Upper lobe of left lung (tissue), 6 donors: Measurements from ENCODE around the gene TFEB. TPM values are rescaled to one million over a fixed set of nuclear protein-coding genes. Genes with fewer than 3 reads are reported as not detected.
A peak's percentile ranks its signal among the peaks of the same experiment; 100 is the strongest.

Experiments used
- ATAC-seq, 2 donors: fragments of 200-7000 bp; cut with Tn5 transposase; one replicate each; pipeline ENCODE4 v1.9.1; 2022; ENCODE audit warnings: mild to moderate bottlenecking in 2 of 2, moderate library complexity in 2 of 2; ENCODE audit not compliant: low FRiP score in 2 of 2
- DNase-seq, 2 donors: peaks; one replicate each; pipeline ENCODE4 v3.0.0-alpha.2; 2019 to 2020
- H3K27ac ChIP-seq, 4 donors: fragments of 200-600 bp; sonication (generic); one replicate each; pipeline ENCODE4 v1.5.1; 2016 to 2019
- H3K27me3 ChIP-seq, 4 donors: fragments of 200-600 bp; sonication (generic); one replicate each; pipeline ENCODE4 v1.5.1; 2017 to 2019
- H3K36me3 ChIP-seq, 4 donors: fragments of 200-600 bp; sonication (generic); one replicate each; pipeline ENCODE4 v1.5.1; 2016 to 2019
- H3K4me1 ChIP-seq, 4 donors: fragments of 200-600 bp; sonication (generic); one replicate each; pipeline ENCODE4 v1.5.1; 2018 to 2019
- H3K4me3 ChIP-seq, 4 donors: fragments of 200-600 bp; sonication (generic); one replicate each; pipeline ENCODE4 v1.5.1; 2017 to 2019; ENCODE audit warnings: mild to moderate bottlenecking in 2 of 4, moderate library complexity in 1 of 4
- H3K9me3 ChIP-seq, 4 donors: fragments of 200-600 bp; sonication (generic); one replicate each; pipeline ENCODE4 v1.5.1; 2018 to 2019
- EP300 ChIP-seq, 4 donors: sonication (generic); formaldehyde crosslinking; IDR thresholded peaks; one replicate each; pipeline ENCODE4 v1.5.1; 2017; ENCODE audit warnings: antibody characterized with exemption in 4 of 4, control low read depth in 2 of 4
- POLR2A ChIP-seq, 4 donors: fragments of 450-650 bp; IDR thresholded peaks; one replicate each; pipeline ENCODE4 v1.5.1; 2016 to 2017; ENCODE audit warnings: antibody characterized with exemption in 4 of 4, mild to moderate bottlenecking in 2 of 4
- POLR2AphosphoS5 ChIP-seq, 2 donors: sonication (generic); formaldehyde crosslinking; IDR thresholded peaks; one replicate each; pipeline ENCODE4 v1.5.1; 2017; ENCODE audit warnings: antibody characterized with exemption in 2 of 2
- WGBS, 2 donors: methylation state at CpG; one replicate each; pipeline ENCODE4 v1.1.5; 2017 to 2018; 5-methylcytosine and 5-hydroxymethylcytosine counted together
- total RNA-seq, 6 donors: library from RNA; depleted of rRNA in 4 of 6; stranded (reverse); fragments of >200 nt in 4 of 6; gene quantifications; one replicate each; pipeline versions ENCODE4 v1.1.0 to v1.2.1, GENCODE V29; 2016 to 2021
- TF ChIP-seq, protein P1 (sequence below), 6 experiments: fragments of 450-650 bp in 4 of 6; fragments of 200-600 bp in 2 of 6; sonication (generic) in 2 of 6; IDR thresholded peaks; one replicate each; pipeline ENCODE4 v1.5.1; 2016 to 2019; ENCODE audit warnings: antibody characterized with exemption in 6 of 6
- donor health status: DM: no; HTN: no; CAD: no; lungs with moderate emphysema.
- donor health status: DM: no; HTN: yes; CAD: no; lungs with severe emphysema.

TFEB gene
- total RNA-seq, 6 donors from 2014 or later, result 20.2 to 46.0 (median 27.3) TPM

DNA sequence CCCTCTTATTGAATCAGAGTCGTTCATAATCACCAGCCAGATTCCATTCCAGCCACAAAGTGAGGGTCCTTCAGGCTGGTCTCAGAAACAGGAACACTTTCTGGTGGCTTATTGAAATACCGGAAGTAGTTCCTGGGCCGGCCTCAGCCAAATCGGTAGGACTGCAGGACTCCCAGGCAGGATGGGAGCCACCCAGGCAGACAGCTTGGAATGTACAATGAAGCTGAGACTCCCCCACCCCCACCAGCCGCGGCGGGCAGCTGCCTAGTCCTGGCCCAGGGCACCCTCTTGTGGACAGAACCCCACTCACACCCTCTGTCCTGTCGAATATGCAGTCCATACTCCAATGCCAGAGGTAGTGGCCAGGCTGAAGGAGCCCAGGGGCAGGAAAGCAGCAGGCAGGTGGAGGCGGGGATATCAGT lies 53.3 kb downstream of the TFEB start:
- WGBS, 2 donors, result 3 to 5% methylated on average over 9 of the region's 9 CpGs
- Histone ChIP-seq H3K27me3 (no peaks in the 10 kb centered on the region), H3K9me3 (no peaks in the 10 kb centered on the region), H3K27ac (peak overlapping the region in 2 of 4 donors; percentile 1 to 10), H3K36me3 (peaks cover 4 to 30% (median 24%) of the 10 kb centered on the region in 4 donors), H3K4me1 (peaks cover 20 to 22% (median 22%) of the 10 kb centered on the region in 4 donors), H3K4me3 (no peak overlapping the region)
- no peak for TF ChIP-seq POLR2A (IDR thresholded peaks at IDR 0.05)
- TF ChIP-seq, protein P1, sequence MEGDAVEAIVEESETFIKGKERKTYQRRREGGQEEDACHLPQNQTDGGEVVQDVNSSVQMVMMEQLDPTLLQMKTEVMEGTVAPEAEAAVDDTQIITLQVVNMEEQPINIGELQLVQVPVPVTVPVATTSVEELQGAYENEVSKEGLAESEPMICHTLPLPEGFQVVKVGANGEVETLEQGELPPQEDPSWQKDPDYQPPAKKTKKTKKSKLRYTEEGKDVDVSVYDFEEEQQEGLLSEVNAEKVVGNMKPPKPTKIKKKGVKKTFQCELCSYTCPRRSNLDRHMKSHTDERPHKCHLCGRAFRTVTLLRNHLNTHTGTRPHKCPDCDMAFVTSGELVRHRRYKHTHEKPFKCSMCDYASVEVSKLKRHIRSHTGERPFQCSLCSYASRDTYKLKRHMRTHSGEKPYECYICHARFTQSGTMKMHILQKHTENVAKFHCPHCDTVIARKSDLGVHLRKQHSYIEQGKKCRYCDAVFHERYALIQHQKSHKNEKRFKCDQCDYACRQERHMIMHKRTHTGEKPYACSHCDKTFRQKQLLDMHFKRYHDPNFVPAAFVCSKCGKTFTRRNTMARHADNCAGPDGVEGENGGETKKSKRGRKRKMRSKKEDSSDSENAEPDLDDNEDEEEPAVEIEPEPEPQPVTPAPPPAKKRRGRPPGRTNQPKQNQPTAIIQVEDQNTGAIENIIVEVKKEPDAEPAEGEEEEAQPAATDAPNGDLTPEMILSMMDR (IDR thresholded peaks at IDR 0.05), result peak; percentile 70 to 92 (median 88)
- TF ChIP-seq POLR2AphosphoS5 (IDR thresholded peaks at IDR 0.05), result peak in 1 of 2 donors; percentile 16
- ATAC-seq (peak; percentile 94 to 95), DNase-seq (peak; percentile 92 to 94)

DNA sequence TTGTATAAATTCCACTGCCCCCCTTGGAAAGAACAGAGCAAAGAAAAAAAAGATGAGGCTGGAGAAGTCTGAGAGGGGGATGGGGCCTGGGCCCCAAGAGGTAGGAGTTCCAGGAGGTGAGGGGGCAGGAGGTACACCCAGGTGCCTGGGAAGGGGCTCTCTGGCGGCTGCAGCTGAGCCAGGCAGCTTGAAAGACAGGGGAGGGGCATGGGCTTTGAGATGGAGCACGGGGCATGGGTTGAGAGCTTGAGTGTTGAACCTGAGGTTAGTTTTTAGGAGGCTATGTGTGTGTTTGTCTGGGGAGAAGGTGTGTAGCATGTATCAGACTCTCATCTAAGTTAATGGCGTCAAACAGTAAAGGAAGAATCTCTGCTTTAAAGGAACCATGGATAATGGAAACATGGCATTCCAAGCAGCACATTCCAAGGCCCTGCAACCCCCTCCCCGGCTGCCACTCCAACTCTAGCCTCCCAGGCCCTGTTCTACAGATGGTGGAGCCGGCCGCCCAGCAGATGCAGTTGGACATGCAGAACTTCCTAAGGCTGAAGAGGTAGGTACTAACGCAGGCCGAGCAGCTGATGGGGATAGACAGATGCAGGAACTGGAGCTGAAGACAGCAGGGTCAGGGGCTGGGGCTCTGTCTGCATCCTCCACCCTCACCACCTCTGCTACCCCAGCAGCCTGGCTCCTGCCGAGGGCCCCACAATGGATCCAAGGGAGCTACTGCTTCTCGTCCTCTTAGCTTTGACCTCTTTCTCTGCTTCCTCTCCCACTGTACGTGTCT lies 55.0 kb downstream of the TFEB start:
- H3K4me1 ChIP-seq, result peaks cover 20 to 22% (median 22%) of the 10 kb centered on the region in 4 donors
- TF ChIP-seq EP300 (IDR thresholded peaks at IDR 0.05), result no peak
- TF ChIP-seq POLR2AphosphoS5 (IDR thresholded peaks at IDR 0.05), result no peak
- TF ChIP-seq, protein P1 (IDR thresholded peaks at IDR 0.05), result no peak
- no peak for TF ChIP-seq POLR2A (IDR thresholded peaks at IDR 0.05)
- 77 to 83% methylated on average over 9 to 11 of the region's 11 CpGs for WGBS, 2 donors
- no peak overlapping the region for H3K4me3 ChIP-seq
- H3K27ac ChIP-seq, result no peak overlapping the region
- H3K9me3 ChIP-seq, result no peaks in the 10 kb centered on the region
- H3K36me3 ChIP-seq, result peaks cover 4 to 15% (median 13%) of the 10 kb centered on the region in 4 donors
- DNase-seq (no peak), ATAC-seq (no peak)
- H3K27me3 ChIP-seq, result no peaks in the 10 kb centered on the region

DNA sequence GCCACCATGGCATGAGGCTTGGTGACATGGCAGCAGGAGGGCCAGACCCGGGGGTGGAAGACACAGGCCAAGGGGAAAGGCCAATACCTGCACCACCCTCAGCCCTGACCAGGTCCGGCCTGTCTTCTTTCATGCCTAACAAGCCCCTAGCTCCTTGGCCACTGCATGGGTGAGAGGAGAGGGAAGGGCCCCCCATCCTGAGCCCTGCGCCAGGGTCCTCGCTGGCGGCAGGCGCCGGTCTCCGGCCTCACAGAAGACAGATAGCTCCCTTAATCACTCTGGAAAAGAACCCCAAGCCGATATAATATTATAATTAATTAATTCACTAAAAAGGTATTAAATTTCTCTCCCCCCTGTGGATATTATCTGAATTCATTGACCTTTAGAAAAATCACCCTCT lies 55.7 kb downstream of the TFEB start:
- 94 to 97% methylated on average over 8 to 9 of the region's 9 CpGs for WGBS, 2 donors
- DNase-seq (no peak), ATAC-seq (no peak)
- Histone ChIP-seq H3K9me3 (no peaks in the 10 kb centered on the region), H3K36me3 (peaks cover 0 to 8% (median 7%) of the 10 kb centered on the region in 4 donors), H3K27ac (no peak overlapping the region), H3K4me3 (no peak overlapping the region), H3K4me1 (peaks cover 20 to 23% (median 22%) of the 10 kb centered on the region in 4 donors), H3K27me3 (no peaks in the 10 kb centered on the region)
- TF ChIP-seq POLR2A (IDR thresholded peaks at IDR 0.05), result no peak
- TF ChIP-seq, protein P1 (IDR thresholded peaks at IDR 0.05), result no peak
- TF ChIP-seq POLR2AphosphoS5 (IDR thresholded peaks at IDR 0.05), result no peak
- no peak for TF ChIP-seq EP300 (IDR thresholded peaks at IDR 0.05)

DNA sequence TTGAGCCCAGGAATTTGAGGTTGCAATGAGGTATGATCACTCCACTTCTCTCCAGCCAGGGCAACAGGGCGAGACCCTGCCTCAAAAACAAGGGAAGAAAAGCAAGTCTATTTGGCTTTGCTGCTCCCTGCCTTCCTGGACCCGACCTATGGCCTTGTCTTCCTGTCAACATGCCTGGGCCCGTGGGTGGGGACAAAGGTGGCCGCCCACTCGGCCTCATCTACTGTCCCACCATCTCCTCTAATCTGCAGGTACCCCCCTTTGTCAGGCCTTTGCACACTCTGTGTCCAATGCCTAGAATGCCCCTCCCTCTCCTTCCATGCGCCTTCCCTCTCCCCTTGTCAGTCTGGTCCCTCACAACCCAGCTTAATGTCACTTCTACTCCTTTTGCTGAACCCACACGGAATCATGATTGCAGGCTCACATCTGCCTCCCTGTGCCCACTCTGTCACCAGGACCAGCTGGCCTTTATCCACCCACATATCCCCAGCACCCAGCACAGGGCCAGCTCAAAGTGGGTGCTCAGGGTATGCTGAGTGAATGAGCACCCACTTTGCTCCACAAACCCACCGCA lies 56.8 kb downstream of the TFEB start:
- Histone ChIP-seq H3K36me3 (no peaks in the 10 kb centered on the region), H3K4me3 (no peak overlapping the region), H3K9me3 (no peaks in the 10 kb centered on the region), H3K27ac (no peak overlapping the region), H3K4me1 (peaks cover 17 to 24% (median 18%) of the 10 kb centered on the region in 4 donors), H3K27me3 (no peaks in the 10 kb centered on the region)
- 73 to 80% methylated on average over 7 to 8 of the region's 8 CpGs for WGBS, 2 donors
- ATAC-seq (no peak), DNase-seq (no peak)
- TF ChIP-seq, protein P1 (IDR thresholded peaks at IDR 0.05), result no peak
- TF ChIP-seq POLR2AphosphoS5 (IDR thresholded peaks at IDR 0.05) (no peak), POLR2A (IDR thresholded peaks at IDR 0.05) (no peak), EP300 (IDR thresholded peaks at IDR 0.05) (no peak)
